Lung microvascular endothelial cell (primary cell): ENCODE results near the gene WDR75. TPM values are rescaled to one million over a fixed set of nuclear protein-coding genes. Genes with fewer than 3 reads are reported as not detected.

Experiments used
- total RNA-seq: library from RNA; depleted of rRNA; stranded (reverse); fragments of >200 nt; gene quantifications from 2 replicates; pipeline ENCODE4 v1.2.1, GENCODE V29; 2014

WDR75 gene
- total RNA-seq, 1 donor from 2014 or later, result 44.4 TPM

Other genes starting within 250 kb of the WDR75 start
- gene SLC40A1, start 139.3 kb downstream of the WDR75 start, total RNA-seq, result 100 and 283 TPM in 2 replicates
- gene ASNSD1, start 220.0 kb downstream of the WDR75 start, total RNA-seq, result 40.8 and 48.0 TPM in 2 replicates
- 4.1 and 9.1 TPM in 2 replicates for gene ANKAR, start 233.2 kb downstream of the WDR75 start, total RNA-seq